ENCODE data around the gene FSTL3.
"Not testable (repeated sequence)": the region's sequence is repeated elsewhere in the genome, so short reads cannot be mapped to it uniquely, and the experiment has no call there.

Gene FSTL3

DNA sequence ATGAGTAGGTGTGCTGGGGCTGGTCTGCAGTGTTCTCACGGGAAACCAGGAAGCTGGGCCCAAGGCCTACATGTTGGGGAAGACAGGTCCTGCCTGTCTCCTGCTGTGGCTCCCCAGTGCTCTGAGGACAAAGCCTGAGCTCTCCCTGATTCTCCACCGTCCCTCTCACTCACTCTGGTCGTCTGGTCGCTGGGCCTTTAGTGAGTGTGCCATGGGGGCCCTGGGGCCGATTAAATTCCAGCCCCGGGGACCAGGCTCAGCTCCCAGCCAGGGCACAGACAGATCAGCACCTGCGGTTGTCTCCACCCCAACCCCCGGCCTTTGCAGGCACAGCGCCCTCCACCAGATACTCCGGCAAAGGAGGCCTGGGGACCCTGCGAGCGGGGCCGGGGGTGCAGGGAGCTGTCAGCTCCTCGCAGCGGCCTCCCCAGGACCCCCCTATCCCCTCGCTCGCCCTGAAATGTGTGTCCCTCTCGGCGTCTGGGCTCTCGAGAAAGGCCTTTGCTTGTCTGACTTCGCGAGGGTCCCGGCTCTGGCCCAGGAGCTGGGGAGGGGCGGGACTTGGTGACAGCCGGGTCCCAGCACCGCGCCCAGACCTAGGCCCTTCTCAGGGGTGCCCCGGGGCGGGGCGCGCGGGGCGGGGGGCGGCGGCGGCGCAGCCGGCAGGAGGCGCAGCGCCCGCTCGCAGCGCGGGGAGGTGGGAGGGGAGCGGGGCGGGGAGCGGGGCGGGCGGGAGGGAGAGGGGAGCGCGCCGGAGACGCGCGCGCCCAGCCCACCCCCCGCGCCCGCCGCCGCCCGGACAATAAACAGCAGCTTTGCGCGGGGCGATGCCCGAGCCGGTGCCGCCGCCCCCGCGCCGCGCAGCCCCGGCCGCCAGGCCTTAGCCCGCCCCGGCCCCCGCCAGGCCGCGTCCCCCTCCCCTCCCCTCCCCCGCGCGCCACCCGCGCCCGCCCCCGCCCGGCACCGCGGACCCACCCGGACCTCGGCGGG lies 32.3 kb downstream of the FSTL3 start, which contains the start of gene PALM:
PALM (plus strand) TSS at position 782 of the 990 bp plus-strand sequence. CDS start 212 bp downstream, outside the sequence.
- peak in 20 of 56 donors; percentile 2 to 64 (median 34) for DNase-seq

GRCh38 chr19:709196-709964 lies 33.2 kb downstream of the FSTL3 start:
- peak in 1 of 56 donors; percentile 6 for DNase-seq

DNA sequence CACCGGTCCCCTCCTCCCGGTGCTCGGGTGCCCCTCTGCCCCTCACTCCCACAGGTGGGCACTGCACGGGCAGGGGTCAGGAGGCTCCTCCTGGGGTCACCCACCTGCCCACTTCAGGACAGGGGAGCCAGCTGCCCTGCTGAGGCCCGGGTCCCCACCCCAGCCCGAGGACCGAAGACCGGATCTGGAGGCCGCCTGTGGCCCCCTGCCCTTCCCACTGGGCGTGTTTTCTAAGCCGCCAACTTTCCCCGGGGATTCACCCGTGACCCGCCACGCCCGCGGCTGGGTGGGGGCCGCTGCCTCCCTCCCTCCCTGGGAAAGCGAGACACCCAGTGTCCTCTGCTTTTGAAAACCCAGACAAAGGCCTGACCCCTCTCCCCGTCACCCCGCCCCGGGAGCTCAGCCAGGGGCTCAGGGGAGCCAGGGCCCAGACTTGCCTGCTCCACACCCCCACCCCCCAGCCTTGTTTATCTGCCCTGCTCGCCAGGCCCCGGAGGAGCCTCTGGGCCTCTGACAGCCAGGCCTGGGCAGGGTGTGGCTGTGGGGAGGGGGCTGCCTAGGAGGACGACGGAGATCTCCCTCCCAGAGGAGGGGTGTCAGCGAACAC lies 33.9 kb downstream of the FSTL3 start:
- DNase-seq: peak in 27 of 56 donors; percentile 4 to 65 (median 23)

- peak in 3 of 56 donors; percentile 12 to 37 (median 19) for DNase-seq
These were observed 34.6 kb downstream of the FSTL3 start for GRCh38 chr19:710767-711166.

GRCh38 chr19:711254-711653 lies 35.1 kb downstream of the FSTL3 start:
- no peak for DNase-seq

GRCh38 chr19:715347-715746 lies 39.2 kb downstream of the FSTL3 start:
- DNase-seq: no peak

DNA sequence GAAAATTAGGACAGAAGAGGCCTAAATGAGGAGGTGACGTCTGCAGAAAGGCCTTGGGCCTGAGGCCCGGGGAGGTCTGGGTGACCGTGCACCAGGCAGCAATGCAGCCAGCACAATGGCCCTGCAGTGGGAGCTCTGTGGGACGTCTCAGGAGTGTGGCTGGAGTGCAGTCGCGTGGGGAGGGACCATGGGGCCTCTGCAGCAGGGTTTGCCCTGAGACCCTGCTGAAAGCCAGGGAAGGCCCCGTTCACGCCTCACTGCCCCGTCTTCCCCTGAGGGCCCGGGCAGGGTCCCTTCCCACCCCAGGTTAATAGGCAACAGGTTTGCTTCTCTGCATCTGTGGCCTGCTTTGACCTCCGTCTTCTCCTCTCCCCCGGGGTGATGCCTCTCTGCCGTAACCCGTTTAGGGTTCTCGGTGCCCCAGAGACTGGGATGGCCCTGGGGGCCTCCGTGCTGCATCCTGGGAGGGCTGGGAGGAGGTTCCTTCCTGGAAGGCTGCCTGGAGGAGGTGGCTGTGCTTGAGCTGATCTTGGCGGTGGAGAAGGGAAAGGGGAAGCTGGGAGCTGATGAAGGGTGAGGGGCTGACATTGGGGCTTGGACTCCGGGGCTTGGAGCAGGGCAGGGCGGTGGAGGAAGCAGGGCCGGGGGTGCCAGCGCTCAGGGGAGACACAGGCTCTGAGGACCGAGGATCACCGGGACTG lies 42.2 kb downstream of the FSTL3 start:
- DNase-seq: peak in 19 of 56 donors; percentile 16 to 64 (median 33)

GRCh38 chr19:718991-719512 lies 42.9 kb downstream of the FSTL3 start:
- peak in 44 of 56 donors; percentile 14 to 84 (median 48) for DNase-seq

- peak in 28 of 56 donors; percentile 13 to 68 (median 38) for DNase-seq
These were observed 43.6 kb downstream of the FSTL3 start for GRCh38 chr19:719636-720344.

DNA sequence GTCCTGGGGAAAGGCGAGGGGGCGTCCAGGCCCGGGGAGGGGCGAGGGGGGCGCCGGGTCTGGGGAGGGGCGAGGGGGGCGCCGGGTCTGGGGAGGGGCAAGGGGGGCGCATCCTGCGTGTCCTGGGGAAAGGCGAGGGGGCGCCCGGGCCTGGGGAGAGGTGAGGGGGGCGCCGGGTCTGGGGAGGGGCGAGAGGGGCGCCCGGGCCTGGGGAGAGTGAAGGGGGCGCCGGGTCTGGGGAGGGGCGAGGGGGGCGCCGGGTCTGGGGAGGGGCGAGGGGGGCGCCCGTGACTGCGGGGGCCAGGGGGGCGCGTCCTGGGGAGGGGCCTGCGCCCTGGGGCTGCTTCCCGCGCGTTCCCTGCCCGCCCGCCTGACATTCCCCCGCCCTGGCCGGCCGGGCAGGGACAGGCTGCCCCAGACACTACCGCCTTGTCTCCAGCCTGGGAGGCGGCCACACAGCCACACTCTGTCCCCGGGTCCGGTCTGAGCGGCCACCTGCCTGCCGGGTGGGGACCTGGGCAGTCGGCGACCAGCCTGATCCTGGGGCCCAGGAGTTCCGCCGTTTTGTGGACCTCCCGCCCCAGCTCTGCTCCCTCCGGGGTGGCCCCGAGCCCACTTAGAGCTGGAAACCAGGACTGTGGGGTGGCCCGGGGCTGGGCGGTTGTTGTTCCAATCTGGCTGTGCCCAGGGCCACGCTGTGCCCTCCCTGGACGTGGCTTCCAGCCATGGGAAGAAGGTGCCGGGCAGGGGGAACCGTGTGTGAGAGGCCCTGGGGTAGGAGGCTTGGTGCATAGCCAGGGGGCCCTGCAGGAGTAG lies 44.4 kb downstream of the FSTL3 start:
- peak in 49 of 56 donors; percentile 4 to 84 (median 59) for DNase-seq

DNA sequence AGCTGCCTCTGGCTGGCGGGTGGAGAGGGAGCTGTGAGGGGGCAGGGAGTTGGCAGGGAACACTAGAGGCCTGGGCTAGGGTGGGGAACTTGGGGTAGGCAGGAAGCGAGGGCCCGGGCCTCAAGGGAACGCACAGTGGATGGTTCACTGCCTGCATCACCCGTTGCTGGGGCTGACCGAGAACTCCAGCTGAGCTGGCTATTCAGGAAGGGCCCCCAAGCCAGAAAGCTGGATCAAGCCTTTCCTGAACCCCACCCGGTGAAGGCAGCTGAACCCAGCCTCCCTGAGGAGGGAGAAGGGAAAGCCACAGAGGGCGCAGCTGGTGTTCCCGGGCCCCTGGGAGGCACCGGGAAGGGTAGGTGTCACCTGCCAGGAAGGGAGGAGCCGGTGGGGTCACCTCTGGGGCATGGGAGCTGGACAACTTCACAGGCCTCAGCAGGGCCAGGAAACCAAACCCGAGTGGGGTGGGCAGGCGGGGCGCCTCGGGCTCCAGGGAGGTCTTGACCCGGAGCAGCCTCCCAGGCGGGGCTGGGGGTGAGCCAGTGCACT lies 46.4 kb downstream of the FSTL3 start:
- peak in 4 of 56 donors; percentile 12 to 36 (median 22) for DNase-seq

DNA sequence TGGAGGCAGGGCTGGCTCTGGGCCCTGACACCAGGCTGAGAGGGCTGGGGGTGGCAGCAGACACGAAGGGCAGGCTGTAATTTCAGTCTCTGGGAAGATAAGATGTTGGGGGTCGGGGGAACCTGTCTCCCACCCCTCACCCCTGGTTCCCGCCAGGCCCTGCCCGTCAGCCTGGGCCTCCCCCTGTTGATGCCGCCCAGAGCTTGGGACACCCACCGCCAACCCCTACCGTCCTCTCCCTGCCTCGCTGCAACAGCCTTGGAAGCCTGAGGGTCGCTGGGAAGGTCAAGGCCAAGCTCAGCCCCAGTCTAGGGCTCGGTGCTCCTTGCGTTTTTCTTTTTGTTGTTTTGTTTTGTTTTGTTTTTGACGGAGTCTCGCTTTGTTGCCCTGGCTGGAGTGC lies 47.1 kb downstream of the FSTL3 start:
- no peak for DNase-seq

DNA sequence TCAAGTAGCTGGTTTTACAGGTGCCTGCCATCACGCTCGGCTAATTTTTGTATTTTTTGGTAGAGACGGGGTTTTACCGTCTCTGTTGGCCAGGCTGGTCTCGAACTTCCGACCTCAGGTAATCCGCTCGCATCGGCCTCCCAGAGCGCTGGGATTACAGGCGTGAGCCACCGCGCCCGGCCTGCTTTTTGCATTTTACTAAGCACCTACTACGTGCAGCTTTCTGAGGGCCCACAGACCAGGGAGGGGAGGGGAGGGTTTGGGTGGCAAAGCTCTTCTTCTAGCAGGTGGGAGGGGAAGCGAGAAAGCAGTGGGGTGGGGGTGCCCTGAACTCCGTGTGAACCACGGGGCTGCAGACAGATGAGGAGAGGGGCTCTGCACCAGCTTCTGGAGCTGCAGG lies 47.5 kb downstream of the FSTL3 start:
- DNase-seq: no peak

- no peak for DNase-seq
These were observed 49.4 kb downstream of the FSTL3 start for GRCh38 chr19:725461-726089.

- DNase-seq: peak in 4 of 56 donors; percentile 5 to 32 (median 14)
These were observed 51.1 kb downstream of the FSTL3 start for GRCh38 chr19:726993-727956.

GRCh38 chr19:728011-728410 lies 51.8 kb downstream of the FSTL3 start:
- DNase-seq: no peak

DNA sequence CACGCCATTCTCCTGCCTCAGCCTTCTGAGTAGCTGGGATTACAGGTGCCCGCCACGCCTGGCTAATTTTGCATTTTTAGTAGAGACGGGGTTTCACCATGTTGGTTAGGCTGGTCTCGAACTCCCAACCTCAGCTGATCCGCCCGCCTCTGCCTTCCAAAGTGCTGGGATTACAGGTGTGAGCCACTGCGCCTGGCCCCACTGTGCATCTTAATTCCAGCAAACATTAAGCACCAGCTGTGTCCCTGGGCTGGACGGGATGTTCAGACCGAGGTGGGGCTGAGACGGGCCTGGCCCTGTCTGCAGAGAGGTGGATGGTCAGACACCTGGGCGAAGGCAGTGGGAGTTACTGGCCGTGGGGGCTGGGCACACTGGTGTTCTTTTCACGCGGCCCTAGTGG lies 53.4 kb downstream of the FSTL3 start:
- not testable (repeated sequence) for DNase-seq

All from amygdala (tissue), 56 donors.